A549 treated with CpdA at 1 μM for 4 hours (cell line): Measurements from ENCODE around the gene ACTA2. TPM values are rescaled to one million over a fixed set of nuclear protein-coding genes. Genes with fewer than 3 reads are reported as not detected.

ENCODE experiments used
- total RNA-seq: library from RNA; stranded (reverse); fragments of 200-300 nt; extraction: Qiagen RNA extraction; gene quantifications from 5 replicates; pipeline ENCODE4 v1.2.3, GENCODE V29; 2022; ENCODE audit warnings: low read depth

The ACTA2 gene
- total RNA-seq: 17.2 to 21.8 TPM (median 18.5 TPM) in 5 replicates

DNA sequence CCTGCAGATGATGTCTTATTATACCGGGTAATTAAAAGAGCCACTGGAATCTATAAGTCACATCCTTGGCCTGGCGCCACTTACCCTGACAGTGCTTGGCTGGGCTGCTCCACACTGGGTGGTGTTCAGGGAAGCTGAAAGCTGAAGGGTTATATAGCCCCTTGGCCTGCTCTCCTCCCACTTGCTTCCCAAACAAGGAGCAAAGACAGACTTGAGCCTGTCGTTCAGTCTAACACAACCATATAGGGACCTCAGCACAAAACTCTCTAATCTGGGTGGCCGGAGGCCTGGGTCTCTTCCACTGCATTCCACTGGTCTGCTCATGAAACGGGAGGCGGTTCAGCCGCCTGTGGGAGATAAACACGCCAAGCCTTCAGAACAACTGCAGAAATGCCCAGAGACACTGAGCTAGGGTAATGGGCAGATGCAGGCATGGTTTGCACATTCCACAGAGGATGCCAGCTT is at the start of gene ACTA2:
Gene ACTA2 (minus strand): TSS at position 127 of the 465 bp plus-strand sequence. CDS start 3,843 bp downstream, outside the sequence.

GRCh38 chr10:88990384-88991160 is 38.0 kb upstream of the ACTA2 start, which contains the start of gene FAS:
TSS of gene FAS (plus strand) at chr10:88990798. CDS start at chr10:88990877, 79 bp downstream.

Other genes starting within 250 kb of the ACTA2 start
- gene LIPK, start 246.5 kb downstream of the ACTA2 start, total RNA-seq: not detected in 5 replicates
- not detected in 5 replicates for gene LIPN, start 192.8 kb downstream of the ACTA2 start, total RNA-seq
- gene LIPM, start 150.0 kb downstream of the ACTA2 start, total RNA-seq: not detected in 5 replicates
- gene ANKRD22, start 100.9 kb downstream of the ACTA2 start, total RNA-seq: 0.30 to 0.62 TPM (median 0.39 TPM) in 5 replicates
- 33.9 to 37.1 TPM (median 35.1 TPM) in 5 replicates for gene STAMBPL1, start 72.5 kb downstream of the ACTA2 start, total RNA-seq
- gene FAS, start 38.0 kb upstream of the ACTA2 start, total RNA-seq: 29.7 to 41.4 TPM (median 30.6 TPM) in 5 replicates